HG03060 (cell line): ENCODE measurements around the gene LDAF1.

ENCODE experiments used
- ATAC-seq: cut with Tn5 transposase; IDR thresholded peaks from one replicate; pipeline ENCODE4 v1.9.1; 2021; ENCODE audit warnings: low read depth, moderate number of reproducible peaks; ENCODE audit not compliant: unreplicated experiment

LDAF1 gene

GRCh38 chr16:21228361-21228872 is 69.9 kb downstream of the LDAF1 start:
- ATAC-seq = no peak
